ENCODE data around the gene LRRC8B.

DNA sequence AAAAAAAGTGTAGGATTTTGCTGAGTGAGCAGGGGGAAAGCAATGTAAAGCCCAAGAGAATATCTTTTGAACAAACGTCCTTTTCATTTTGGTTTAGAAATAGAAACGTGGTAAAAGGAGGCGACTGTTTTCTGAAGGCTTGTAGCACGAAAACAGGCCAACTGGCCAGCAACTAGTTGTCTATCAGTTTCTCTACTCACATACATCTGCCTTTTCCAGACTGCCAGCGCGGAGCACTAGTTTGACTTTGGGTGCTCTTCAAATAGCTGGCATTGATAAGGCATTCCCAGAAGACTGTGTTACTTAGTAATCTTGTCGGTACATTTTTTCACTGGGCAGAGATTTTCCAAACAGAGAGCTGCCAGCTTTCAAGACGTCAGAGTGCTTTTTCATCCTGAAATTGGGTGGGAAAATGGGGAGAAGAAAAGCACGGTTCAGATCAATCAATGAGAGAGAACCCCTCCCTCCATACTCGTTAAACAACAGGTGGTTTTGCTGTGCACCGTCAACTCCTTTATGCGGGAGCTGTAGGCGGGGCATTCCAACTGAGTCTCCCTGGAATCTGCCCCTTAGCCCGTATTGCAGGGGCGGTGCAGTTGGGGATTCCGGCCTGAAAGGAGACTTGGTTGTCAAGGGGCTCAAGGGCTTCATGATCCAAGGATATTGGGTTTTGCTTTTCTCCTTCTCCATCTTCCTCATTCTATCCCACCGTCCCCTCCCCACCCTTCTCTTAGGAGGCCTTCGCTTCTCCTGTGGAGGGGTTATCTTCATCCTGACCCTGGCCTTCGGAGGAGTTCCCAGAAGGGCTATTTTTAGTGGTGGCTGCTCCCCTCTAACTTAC, 107.4 kb downstream of the LRRC8B start:
- TF ChIP-seq, protein P1, sequence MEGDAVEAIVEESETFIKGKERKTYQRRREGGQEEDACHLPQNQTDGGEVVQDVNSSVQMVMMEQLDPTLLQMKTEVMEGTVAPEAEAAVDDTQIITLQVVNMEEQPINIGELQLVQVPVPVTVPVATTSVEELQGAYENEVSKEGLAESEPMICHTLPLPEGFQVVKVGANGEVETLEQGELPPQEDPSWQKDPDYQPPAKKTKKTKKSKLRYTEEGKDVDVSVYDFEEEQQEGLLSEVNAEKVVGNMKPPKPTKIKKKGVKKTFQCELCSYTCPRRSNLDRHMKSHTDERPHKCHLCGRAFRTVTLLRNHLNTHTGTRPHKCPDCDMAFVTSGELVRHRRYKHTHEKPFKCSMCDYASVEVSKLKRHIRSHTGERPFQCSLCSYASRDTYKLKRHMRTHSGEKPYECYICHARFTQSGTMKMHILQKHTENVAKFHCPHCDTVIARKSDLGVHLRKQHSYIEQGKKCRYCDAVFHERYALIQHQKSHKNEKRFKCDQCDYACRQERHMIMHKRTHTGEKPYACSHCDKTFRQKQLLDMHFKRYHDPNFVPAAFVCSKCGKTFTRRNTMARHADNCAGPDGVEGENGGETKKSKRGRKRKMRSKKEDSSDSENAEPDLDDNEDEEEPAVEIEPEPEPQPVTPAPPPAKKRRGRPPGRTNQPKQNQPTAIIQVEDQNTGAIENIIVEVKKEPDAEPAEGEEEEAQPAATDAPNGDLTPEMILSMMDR (conservative IDR thresholded peaks at IDR 0.05; ENCODE audit: low read length) = no peak
- TF ChIP-seq EZH2phosphoT487 (IDR thresholded peaks at IDR 0.05; ENCODE audit: borderline replicate concordance) = no peak

Measured in Loucy (cell line).